Tibial nerve (tissue), 4 donors: ENCODE data around the gene TNFSF15. TPM values are rescaled to one million over a fixed set of nuclear protein-coding genes. Genes with fewer than 3 reads are reported as not detected.

Experiments
- DNase-seq, 2 donors: peaks; one replicate each; pipeline ENCODE4 v3.0.0-alpha.2; 2019; ENCODE audit warnings: low spot score in 2 of 2
- H3K27ac ChIP-seq, 4 donors: fragments of 200-600 bp; sonication (generic) in 3 of 4; one replicate each; pipeline ENCODE4 v1.5.1; 2017 to 2019; ENCODE audit warnings: mild to moderate bottlenecking in 1 of 4
- H3K27me3 ChIP-seq, 2 donors: fragments of 200-600 bp; sonication (generic) in 1 of 2; one replicate each; pipeline versions ENCODE4 v1.5.1 to v1.6.0; 2017 to 2019
- H3K36me3 ChIP-seq, 3 donors: fragments of 200-600 bp; sonication (generic); one replicate each; pipeline ENCODE4 v1.5.1; 2018 to 2019
- H3K4me1 ChIP-seq, 4 donors: fragments of 200-600 bp; sonication (generic) in 3 of 4; one replicate each; pipeline ENCODE4 v1.5.1; 2017 to 2019
- H3K4me3 ChIP-seq, 4 donors: fragments of 200-600 bp; sonication (generic) in 3 of 4; one replicate each; pipeline ENCODE4 v1.5.1; 2017 to 2019; ENCODE audit warnings: mild to moderate bottlenecking in 1 of 4, moderate library complexity in 1 of 4
- H3K9me3 ChIP-seq, 4 donors: fragments of 200-600 bp; sonication (generic) in 3 of 4; one replicate each; pipeline ENCODE4 v1.5.1; 2017 to 2019
- CTCF ChIP-seq, 5 experiments: fragments of 200-600 bp in 3 of 5; fragments of 450-650 bp in 2 of 5; sonication (generic) in 3 of 5; IDR thresholded peaks; one replicate each; pipeline ENCODE4 v1.5.1; 2016 to 2019; ENCODE audit warnings: antibody characterized with exemption in 5 of 5, mild to moderate bottlenecking in 3 of 5, moderate library complexity in 2 of 5
- EP300 ChIP-seq, 2 donors: sonication (generic); formaldehyde crosslinking; IDR thresholded peaks; one replicate each; pipeline ENCODE4 v1.6.1; 2017; ENCODE audit warnings: antibody characterized with exemption in 2 of 2, mild to moderate bottlenecking in 1 of 2
- POLR2A ChIP-seq, 2 donors: fragments of 450-650 bp; IDR thresholded peaks; one replicate each; pipeline ENCODE4 v1.6.1; 2017; ENCODE audit warnings: antibody characterized with exemption in 2 of 2, mild to moderate bottlenecking in 2 of 2, moderate library complexity in 2 of 2
- WGBS, 2 donors: methylation state at CpG; one replicate each; pipeline ENCODE4 v1.1.5; 2018; 5-methylcytosine and 5-hydroxymethylcytosine counted together
- total RNA-seq, 4 donors: library from RNA; depleted of rRNA; stranded (reverse); fragments of >200 nt; gene quantifications; one replicate each; pipeline ENCODE4 v1.1.0, GENCODE V29; 2016

The TNFSF15 gene
- total RNA-seq, 4 donors from 2014 or later: 0.30 to 2.1 (median 1.2) TPM

- no peak for TF ChIP-seq POLR2A (IDR thresholded peaks at IDR 0.05)
- no peak for TF ChIP-seq CTCF (IDR thresholded peaks at IDR 0.05)
- TF ChIP-seq EP300 (IDR thresholded peaks at IDR 0.05): no peak
- 78 to 83% methylated on average over 3 of the region's 3 CpGs for WGBS, 2 donors
- H3K27ac ChIP-seq: no peak overlapping the region
- H3K4me1 ChIP-seq: no peaks in the 10 kb centered on the region
- DNase-seq: no peak
- H3K36me3 ChIP-seq: no peaks in the 10 kb centered on the region
- no peak overlapping the region for H3K4me3 ChIP-seq
- peaks cover 0 to 9% (median 0%) of the 10 kb centered on the region in 4 donors for H3K9me3 ChIP-seq
- H3K27me3 ChIP-seq: no peaks in the 10 kb centered on the region
Observed at GRCh38 chr9:114754581-114754980, 51.3 kb downstream of the TNFSF15 start.

- TF ChIP-seq CTCF (IDR thresholded peaks at IDR 0.05): no peak
- peak in 1 of 2 donors; percentile 29 for TF ChIP-seq EP300 (IDR thresholded peaks at IDR 0.05)
- no peak for TF ChIP-seq POLR2A (IDR thresholded peaks at IDR 0.05)
- peaks cover 0 to 22% (median 7%) of the 10 kb centered on the region in 4 donors for H3K4me1 ChIP-seq
- no peaks in the 10 kb centered on the region for H3K27me3 ChIP-seq
- H3K36me3 ChIP-seq: no peaks in the 10 kb centered on the region
- peak overlapping the region in 2 of 4 donors; percentile 19 to 30 for H3K27ac ChIP-seq
- no peak for DNase-seq
- H3K9me3 ChIP-seq: no peaks in the 10 kb centered on the region
- no peak overlapping the region for H3K4me3 ChIP-seq
- 19 to 25% methylated on average over 2 of the region's 2 CpGs for WGBS, 2 donors
Observed at GRCh38 chr9:114746591-114747346, 59.1 kb downstream of the TNFSF15 start.

- WGBS, 2 donors: 81 to 91% methylated on average over 3 of the region's 3 CpGs
- H3K4me3 ChIP-seq: no peak overlapping the region
- TF ChIP-seq POLR2A (IDR thresholded peaks at IDR 0.05): no peak
- TF ChIP-seq CTCF (IDR thresholded peaks at IDR 0.05): no peak
- no peak for TF ChIP-seq EP300 (IDR thresholded peaks at IDR 0.05)
- no peaks in the 10 kb centered on the region for H3K27me3 ChIP-seq
- H3K36me3 ChIP-seq: no peaks in the 10 kb centered on the region
- H3K9me3 ChIP-seq: no peaks in the 10 kb centered on the region
- DNase-seq: no peak
- H3K4me1 ChIP-seq: peaks cover 0 to 22% (median 7%) of the 10 kb centered on the region in 4 donors
- peak overlapping the region in 2 of 4 donors; percentile 19 to 30 for H3K27ac ChIP-seq
Observed at GRCh38 chr9:114745879-114746550, 59.8 kb downstream of the TNFSF15 start.

- DNase-seq: no peak
- TF ChIP-seq EP300 (IDR thresholded peaks at IDR 0.05): no peak
- no peak for TF ChIP-seq CTCF (IDR thresholded peaks at IDR 0.05)
- TF ChIP-seq POLR2A (IDR thresholded peaks at IDR 0.05): no peak
- 30 to 36% methylated on average over 6 of the region's 6 CpGs for WGBS, 2 donors
- Histone ChIP-seq H3K27me3 (no peaks in the 10 kb centered on the region), H3K27ac (peak overlapping the region in 1 of 4 donors; percentile 30), H3K9me3 (no peaks in the 10 kb centered on the region), H3K4me3 (no peak overlapping the region), H3K4me1 (peaks cover 0 to 22% (median 7%) of the 10 kb centered on the region in 4 donors), H3K36me3 (no peaks in the 10 kb centered on the region)
Observed at GRCh38 chr9:114745108-114745848, 60.6 kb downstream of the TNFSF15 start.
